Endodermal cell (in vitro differentiated cells): ENCODE measurements around the gene TXN2. TPM values are rescaled to one million over a fixed set of nuclear protein-coding genes. Genes with fewer than 3 reads are reported as not detected.

Experiments used
- DNase-seq: peaks from one replicate; pipeline ENCODE4 v3.0.0-alpha.2; 2017
- H3K27ac ChIP-seq: 2 replicates; pipeline ENCODE4 v1.5.1; 2013; ENCODE audit warnings: mild to moderate bottlenecking, low read depth, low read length, moderate library complexity
- H3K27me3 ChIP-seq: 2 replicates; pipeline ENCODE4 v1.6.1; 2013; ENCODE audit warnings: mild to moderate bottlenecking, low read length, moderate library complexity; ENCODE audit not compliant: insufficient read depth, control insufficient read depth, poor library complexity, severe bottlenecking
- H3K36me3 ChIP-seq: 2 replicates; pipeline ENCODE4 v1.7.0; 2013; ENCODE audit warnings: mild to moderate bottlenecking, low read length, moderate library complexity; ENCODE audit not compliant: control insufficient read depth, insufficient read depth
- H3K4me1 ChIP-seq: one replicate; pipeline ENCODE4 v1.7.0; 2013; ENCODE audit warnings: low read length; ENCODE audit not compliant: control insufficient read depth, insufficient read depth
- H3K4me3 ChIP-seq: 2 replicates; pipeline ENCODE4 v1.5.1; 2013; ENCODE audit warnings: mild to moderate bottlenecking, low read length, moderate library complexity
- H3K9ac ChIP-seq: 2 replicates; pipeline ENCODE4 v1.6.1; 2013; ENCODE audit warnings: mild to moderate bottlenecking, low read length, moderate library complexity; ENCODE audit not compliant: poor library complexity, severe bottlenecking; ENCODE audit errors: extremely low read depth
- H3K9me3 ChIP-seq: 2 replicates; pipeline ENCODE4 v1.6.1; 2013; ENCODE audit warnings: mild to moderate bottlenecking, low read length, moderate library complexity; ENCODE audit not compliant: control insufficient read depth
- H3K27ac Mint-ChIP-seq: 2 replicates; pipeline ENCODE4 v1.8.0; 2020; ENCODE audit warnings: mixed read lengths
- H3K27me3 Mint-ChIP-seq: 2 replicates; pipeline ENCODE4 v1.8.0; 2021; ENCODE audit warnings: mild to moderate bottlenecking, mixed read lengths; ENCODE audit not compliant: insufficient read depth
- H3K36me3 Mint-ChIP-seq: 2 replicates; pipeline ENCODE4 v1.8.0; 2020; ENCODE audit warnings: low read depth, mixed read lengths
- H3K4me1 Mint-ChIP-seq: 2 replicates; pipeline ENCODE4 v1.8.0; 2020; ENCODE audit warnings: mixed read lengths
- H3K4me3 Mint-ChIP-seq: 2 replicates; pipeline ENCODE4 v1.8.0; 2020; ENCODE audit warnings: mild to moderate bottlenecking, moderate library complexity, mixed read lengths
- H3K9me3 Mint-ChIP-seq: 2 replicates; pipeline ENCODE4 v1.8.0; 2020; ENCODE audit warnings: mild to moderate bottlenecking, mixed read lengths
- WGBS, 2 experiments: methylation state at CpG; one replicate each; pipeline versions ENCODE4 v1.1.5 to v1.1.7; 2013; ENCODE audit warnings: missing lambda C conversion rate in 2 of 2, mixed read lengths in 1 of 2; ENCODE audit not compliant: insufficient coverage in 1 of 2, insufficient read length in 1 of 2; 5-methylcytosine and 5-hydroxymethylcytosine counted together
- total RNA-seq, 2 donors: library from RNA; stranded (reverse); fragmentation: NEBNext Ultra II Directional in 1 of 2; extraction: Animal tissue kit (Norgen Biotek cat#: 25700) in 1 of 2; gene quantifications; 2 replicates in 1 of 2; 3 replicates in 1 of 2; pipeline ENCODE4 v1.2.1, GENCODE V29; 2021
- TF ChIP-seq, protein P1 (sequence below): fragments of 200-600 bp; sonication (generic); conservative IDR thresholded peaks from 2 replicates; pipeline ENCODE4 v1.5.0; 2021; ENCODE audit warnings: antibody characterized with exemption, mild to moderate bottlenecking

Gene TXN2
- total RNA-seq, 2 donors from 2014 or later = 52.9 to 53.9 TPM

GRCh38 chr22:36493690-36494110 is 12.3 kb upstream of the TXN2 start:
- H3K27me3 Mint-ChIP-seq = no peaks in the 10 kb centered on the region
- H3K4me1 Mint-ChIP-seq = no peaks in the 10 kb centered on the region
- DNase-seq = no peak
- no peak overlapping the region for H3K27ac Mint-ChIP-seq
- Histone ChIP-seq H3K4me3 (no peak overlapping the region), H3K9ac (no peak overlapping the region), H3K36me3 (peaks cover 44% of the 10 kb centered on the region), H3K9me3 (no peaks in the 10 kb centered on the region), H3K4me1 (no peaks in the 10 kb centered on the region), H3K27ac (no peak overlapping the region), H3K27me3 (no peaks in the 10 kb centered on the region)
- peaks cover 62% of the 10 kb centered on the region for H3K36me3 Mint-ChIP-seq
- 93 to 94% methylated on average over 10 to 16 of the region's 16 CpGs for WGBS, 2 experiments
- H3K4me3 Mint-ChIP-seq = no peak overlapping the region
- H3K9me3 Mint-ChIP-seq = no peaks in the 10 kb centered on the region
- TF ChIP-seq, protein P1, sequence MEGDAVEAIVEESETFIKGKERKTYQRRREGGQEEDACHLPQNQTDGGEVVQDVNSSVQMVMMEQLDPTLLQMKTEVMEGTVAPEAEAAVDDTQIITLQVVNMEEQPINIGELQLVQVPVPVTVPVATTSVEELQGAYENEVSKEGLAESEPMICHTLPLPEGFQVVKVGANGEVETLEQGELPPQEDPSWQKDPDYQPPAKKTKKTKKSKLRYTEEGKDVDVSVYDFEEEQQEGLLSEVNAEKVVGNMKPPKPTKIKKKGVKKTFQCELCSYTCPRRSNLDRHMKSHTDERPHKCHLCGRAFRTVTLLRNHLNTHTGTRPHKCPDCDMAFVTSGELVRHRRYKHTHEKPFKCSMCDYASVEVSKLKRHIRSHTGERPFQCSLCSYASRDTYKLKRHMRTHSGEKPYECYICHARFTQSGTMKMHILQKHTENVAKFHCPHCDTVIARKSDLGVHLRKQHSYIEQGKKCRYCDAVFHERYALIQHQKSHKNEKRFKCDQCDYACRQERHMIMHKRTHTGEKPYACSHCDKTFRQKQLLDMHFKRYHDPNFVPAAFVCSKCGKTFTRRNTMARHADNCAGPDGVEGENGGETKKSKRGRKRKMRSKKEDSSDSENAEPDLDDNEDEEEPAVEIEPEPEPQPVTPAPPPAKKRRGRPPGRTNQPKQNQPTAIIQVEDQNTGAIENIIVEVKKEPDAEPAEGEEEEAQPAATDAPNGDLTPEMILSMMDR = no peak

DNA sequence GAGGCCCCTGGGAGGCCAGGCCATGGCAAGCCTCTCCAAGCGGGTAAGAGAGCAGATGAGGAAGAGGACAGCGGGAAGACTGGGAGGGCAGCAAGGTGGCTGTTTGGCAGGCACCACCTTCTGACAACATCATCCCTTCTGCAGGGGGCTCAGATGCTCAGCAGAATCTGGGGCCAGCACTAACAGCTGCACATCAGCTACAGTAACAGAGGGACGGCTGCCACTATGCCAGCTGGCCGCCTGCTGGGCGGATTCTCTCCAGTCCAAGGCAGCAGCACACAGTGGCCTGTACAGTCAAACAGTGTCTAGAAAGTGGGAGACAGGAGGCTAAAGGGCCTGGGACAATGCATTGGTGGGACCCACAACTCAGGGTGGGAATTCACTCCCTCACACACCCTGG is 10.7 kb upstream of the TXN2 start:
- TF ChIP-seq, protein P1 = no peak
- Mint-ChIP-seq H3K4me3 (no peak overlapping the region), H3K27ac (no peak overlapping the region), H3K27me3 (no peaks in the 10 kb centered on the region), H3K9me3 (peaks cover 3% of the 10 kb centered on the region), H3K36me3 (peaks cover 57% of the 10 kb centered on the region), H3K4me1 (no peaks in the 10 kb centered on the region)
- Histone ChIP-seq H3K27ac (no peak overlapping the region), H3K36me3 (peaks cover 37% of the 10 kb centered on the region), H3K4me3 (no peak overlapping the region), H3K4me1 (no peaks in the 10 kb centered on the region), H3K9ac (no peak overlapping the region), H3K27me3 (no peaks in the 10 kb centered on the region), H3K9me3 (peaks cover 10% of the 10 kb centered on the region)
- DNase-seq = no peak
- WGBS, 2 experiments = 91 to 94% methylated on average over 4 to 5 of the region's 5 CpGs

DNA sequence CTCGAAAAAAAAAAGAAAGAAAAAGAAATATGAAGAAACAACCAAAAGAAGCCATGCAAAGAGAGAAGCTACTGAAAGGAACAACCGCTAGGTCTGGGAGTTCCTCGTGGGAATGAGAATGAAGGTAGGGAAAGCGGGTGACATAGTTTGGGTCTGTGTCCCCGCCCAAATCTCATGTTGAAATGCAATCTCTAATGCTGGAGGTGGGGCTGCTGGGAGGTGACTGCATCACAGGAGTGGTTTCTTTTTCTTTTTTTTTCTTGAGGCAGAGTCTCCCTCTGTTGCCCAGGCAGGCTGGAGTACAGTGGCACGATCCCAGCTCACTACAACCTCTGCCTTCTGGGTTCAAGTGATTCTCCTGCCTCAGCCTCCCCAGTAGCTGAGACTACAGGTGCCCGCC is 9.7 kb upstream of the TXN2 start:
- H3K4me3 ChIP-seq = no peak overlapping the region
- Mint-ChIP-seq H3K4me3 (no peak overlapping the region), H3K9me3 (peaks cover 3% of the 10 kb centered on the region), H3K4me1 (no peaks in the 10 kb centered on the region), H3K27me3 (no peaks in the 10 kb centered on the region), H3K36me3 (peaks cover 58% of the 10 kb centered on the region), H3K27ac (no peak overlapping the region)
- 89% methylated on average over 7 of the region's 7 CpGs for WGBS, 2 experiments
- H3K4me1 ChIP-seq = no peaks in the 10 kb centered on the region
- peaks cover 46% of the 10 kb centered on the region for H3K36me3 ChIP-seq
- H3K9me3 ChIP-seq = peaks cover 19% of the 10 kb centered on the region
- H3K9ac ChIP-seq = no peak overlapping the region
- DNase-seq = no peak
- no peak overlapping the region for H3K27ac ChIP-seq
- TF ChIP-seq, protein P1 = no peak
- H3K27me3 ChIP-seq = no peaks in the 10 kb centered on the region
